PFSK-1 (cell line): ENCODE measurements around the gene ACVR1.

Source experiments
- FOXP2 ChIP-seq: optimal IDR thresholded peaks from 2 replicates; pipeline ENCODE3; 2011; ENCODE audit warnings: borderline replicate concordance, control low read depth, inconsistent platforms; ENCODE audit not compliant: insufficient read depth; ENCODE audit errors: extremely low read length, extremely low read depth
- POLR2AphosphoS5 ChIP-seq: IDR thresholded peaks from 2 replicates; pipeline ENCODE4 v1.6.1; 2012; ENCODE audit warnings: low read depth, mild to moderate bottlenecking, control low read depth, low read length, moderate library complexity
- SIN3A ChIP-seq: IDR thresholded peaks from 2 replicates; pipeline ENCODE4 v1.6.1; 2012; ENCODE audit warnings: mild to moderate bottlenecking, low read length, moderate library complexity, borderline replicate concordance; ENCODE audit not compliant: insufficient read depth
- TAF1 ChIP-seq: IDR thresholded peaks from 2 replicates; pipeline ENCODE4 v1.6.1; 2012; ENCODE audit warnings: low read length, control low read depth, borderline replicate concordance; ENCODE audit not compliant: insufficient read depth
- TF ChIP-seq, protein P1 (sequence below), 2 experiments: IDR thresholded peaks; 2 replicates each; pipeline versions ENCODE4 v1.6.1 to v1.8.0; 2011 to 2012; ENCODE audit warnings: low read depth in 2 of 2, low read length in 2 of 2, control low read depth in 1 of 2, inconsistent platforms in 1 of 2, mild to moderate bottlenecking in 1 of 2, moderate library complexity in 1 of 2; ENCODE audit not compliant: insufficient read depth in 1 of 2

ACVR1 gene

DNA sequence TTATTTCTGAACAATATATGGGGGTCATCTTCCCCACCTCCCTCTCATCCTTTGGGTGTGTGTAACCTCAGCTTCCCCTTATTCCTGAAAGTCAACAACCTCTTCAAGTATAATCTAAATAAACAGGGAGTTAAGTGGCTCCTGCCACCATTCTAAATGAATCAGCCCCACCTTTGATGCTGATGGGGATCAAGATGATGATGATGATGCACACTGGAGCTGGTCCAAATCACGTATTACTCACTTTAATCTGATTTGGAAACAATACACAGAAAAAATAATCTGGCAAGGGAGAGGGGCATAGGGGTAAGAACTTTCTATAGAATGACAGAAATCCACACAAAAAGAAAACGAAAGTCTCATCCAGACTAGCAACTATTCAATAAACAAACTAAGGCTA is 7.1 kb downstream of the ACVR1 start:
- no peak for TF ChIP-seq SIN3A
- no peak for TF ChIP-seq TAF1
- TF ChIP-seq FOXP2, result no peak
- TF ChIP-seq, protein P1, sequence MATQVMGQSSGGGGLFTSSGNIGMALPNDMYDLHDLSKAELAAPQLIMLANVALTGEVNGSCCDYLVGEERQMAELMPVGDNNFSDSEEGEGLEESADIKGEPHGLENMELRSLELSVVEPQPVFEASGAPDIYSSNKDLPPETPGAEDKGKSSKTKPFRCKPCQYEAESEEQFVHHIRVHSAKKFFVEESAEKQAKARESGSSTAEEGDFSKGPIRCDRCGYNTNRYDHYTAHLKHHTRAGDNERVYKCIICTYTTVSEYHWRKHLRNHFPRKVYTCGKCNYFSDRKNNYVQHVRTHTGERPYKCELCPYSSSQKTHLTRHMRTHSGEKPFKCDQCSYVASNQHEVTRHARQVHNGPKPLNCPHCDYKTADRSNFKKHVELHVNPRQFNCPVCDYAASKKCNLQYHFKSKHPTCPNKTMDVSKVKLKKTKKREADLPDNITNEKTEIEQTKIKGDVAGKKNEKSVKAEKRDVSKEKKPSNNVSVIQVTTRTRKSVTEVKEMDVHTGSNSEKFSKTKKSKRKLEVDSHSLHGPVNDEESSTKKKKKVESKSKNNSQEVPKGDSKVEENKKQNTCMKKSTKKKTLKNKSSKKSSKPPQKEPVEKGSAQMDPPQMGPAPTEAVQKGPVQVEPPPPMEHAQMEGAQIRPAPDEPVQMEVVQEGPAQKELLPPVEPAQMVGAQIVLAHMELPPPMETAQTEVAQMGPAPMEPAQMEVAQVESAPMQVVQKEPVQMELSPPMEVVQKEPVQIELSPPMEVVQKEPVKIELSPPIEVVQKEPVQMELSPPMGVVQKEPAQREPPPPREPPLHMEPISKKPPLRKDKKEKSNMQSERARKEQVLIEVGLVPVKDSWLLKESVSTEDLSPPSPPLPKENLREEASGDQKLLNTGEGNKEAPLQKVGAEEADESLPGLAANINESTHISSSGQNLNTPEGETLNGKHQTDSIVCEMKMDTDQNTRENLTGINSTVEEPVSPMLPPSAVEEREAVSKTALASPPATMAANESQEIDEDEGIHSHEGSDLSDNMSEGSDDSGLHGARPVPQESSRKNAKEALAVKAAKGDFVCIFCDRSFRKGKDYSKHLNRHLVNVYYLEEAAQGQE (IDR thresholded peaks at IDR 0.05; ENCODE audit: insufficient read depth in 1 of 2, low read depth in 2 of 2, low read length in 2 of 2), result no peak
- TF ChIP-seq POLR2AphosphoS5, result no peak

DNA sequence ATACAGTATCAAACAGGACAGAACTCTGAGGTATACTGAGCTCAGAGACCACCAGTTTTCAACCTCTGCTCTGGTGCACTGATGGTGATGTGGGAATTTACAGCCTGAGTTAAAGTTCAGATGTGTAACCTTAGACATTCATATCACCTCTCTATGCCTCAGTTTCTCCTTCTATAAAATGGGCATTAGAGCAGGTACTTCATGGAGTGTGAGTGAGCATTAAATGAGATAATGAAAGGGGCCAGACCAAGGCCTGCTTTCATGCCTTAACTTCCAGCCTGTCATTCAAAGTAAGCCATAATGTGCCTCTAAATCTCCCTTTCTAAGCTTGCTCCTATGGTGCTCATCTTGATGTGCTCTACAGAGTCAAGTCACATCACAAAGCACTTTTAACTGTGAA is 8.4 kb downstream of the ACVR1 start:
- no peak for TF ChIP-seq SIN3A
- TF ChIP-seq POLR2AphosphoS5, result no peak
- no peak for TF ChIP-seq TAF1
- no peak for TF ChIP-seq FOXP2
- TF ChIP-seq, protein P1 (IDR thresholded peaks at IDR 0.05; ENCODE audit: insufficient read depth in 1 of 2, low read depth in 2 of 2, low read length in 2 of 2), result no peak

DNA sequence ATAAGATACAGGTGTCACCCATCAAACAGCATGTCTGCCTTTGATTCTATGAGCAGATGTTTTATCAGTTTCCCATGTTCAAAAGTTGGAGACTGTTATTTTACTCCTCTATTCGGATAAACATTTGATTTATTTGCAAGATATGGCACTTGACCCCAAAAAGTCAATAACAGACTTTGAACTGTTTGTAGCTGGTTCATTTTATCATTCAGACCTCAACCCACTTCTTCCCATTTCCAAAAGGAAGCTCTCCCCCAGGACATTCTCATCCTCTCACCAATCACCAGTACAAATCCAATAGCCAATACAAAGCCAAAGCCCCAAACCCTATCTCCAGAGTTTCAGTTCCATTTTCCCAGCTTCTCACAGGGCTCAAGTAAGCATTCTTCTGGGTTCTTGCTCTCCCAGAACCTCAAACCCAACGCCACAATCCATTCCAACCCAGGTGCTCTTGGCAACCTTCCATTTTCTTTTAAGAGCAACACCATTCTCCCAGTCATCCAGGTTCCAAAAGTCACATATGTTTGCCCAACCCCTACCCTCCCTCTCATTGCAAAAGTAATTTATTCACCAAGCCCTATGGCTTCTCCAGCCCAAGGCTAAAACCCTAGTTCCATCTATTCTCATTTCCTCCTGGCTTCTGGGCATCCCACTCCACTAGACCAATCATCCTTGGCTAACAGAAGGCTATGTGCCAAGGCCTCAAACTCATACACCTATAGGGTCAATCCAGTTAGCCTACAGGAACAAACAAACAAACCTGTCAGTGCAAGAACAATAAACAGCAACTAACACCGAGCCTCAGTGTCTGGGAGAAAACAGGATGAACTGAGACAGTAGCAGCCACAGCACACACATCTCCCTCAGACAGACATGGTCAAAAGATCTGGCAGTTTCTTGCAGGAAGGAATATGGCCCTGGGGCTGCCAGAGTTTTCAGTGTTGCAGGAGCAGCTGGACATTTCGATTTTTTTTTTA is 9.2 kb downstream of the ACVR1 start:
- TF ChIP-seq TAF1, result no peak
- TF ChIP-seq, protein P1 (IDR thresholded peaks at IDR 0.05; ENCODE audit: insufficient read depth in 1 of 2, low read depth in 2 of 2, low read length in 2 of 2), result no peak
- TF ChIP-seq FOXP2, result no peak
- no peak for TF ChIP-seq SIN3A
- no peak for TF ChIP-seq POLR2AphosphoS5

DNA sequence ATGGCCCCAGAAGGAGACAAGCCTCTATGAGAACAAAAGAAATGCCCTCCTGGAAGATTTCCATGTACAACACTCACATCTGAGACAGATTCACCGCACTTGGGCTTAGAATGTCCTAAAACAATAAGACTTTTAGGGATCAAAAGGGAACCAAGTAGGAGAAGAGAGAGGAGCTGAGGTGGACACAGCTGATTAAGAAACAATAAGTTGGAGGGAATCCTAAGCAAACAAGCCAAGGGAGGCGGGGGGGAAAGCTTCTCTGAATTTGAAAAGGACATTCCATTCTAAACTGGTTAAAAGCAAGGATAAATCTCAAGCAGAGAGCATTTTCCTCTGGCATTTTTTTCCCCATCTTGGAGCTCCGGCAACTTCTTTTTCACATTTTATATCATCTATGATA is 9.9 kb downstream of the ACVR1 start:
- TF ChIP-seq SIN3A, result no peak
- TF ChIP-seq, protein P1 (IDR thresholded peaks at IDR 0.05; ENCODE audit: insufficient read depth in 1 of 2, low read depth in 2 of 2, low read length in 2 of 2), result no peak
- TF ChIP-seq FOXP2, result no peak
- TF ChIP-seq POLR2AphosphoS5, result no peak
